Vagina (tissue), 2 donors: ENCODE measurements around the gene FANCC. TPM values are rescaled to one million over a fixed set of nuclear protein-coding genes. Genes with fewer than 3 reads are reported as not detected.

Experiments used
- DNase-seq, 2 donors: peaks; one replicate each; pipeline ENCODE4 v3.0.0-alpha.2; 2017; ENCODE audit errors: extremely low spot score in 2 of 2
- H3K27ac ChIP-seq: fragments of 200-600 bp; sonication (generic); one replicate; pipeline ENCODE4 v1.5.1; 2019
- H3K27me3 ChIP-seq: fragments of 200-600 bp; sonication (generic); one replicate; pipeline ENCODE4 v1.5.1; 2019
- H3K36me3 ChIP-seq, 2 donors: fragments of 200-600 bp; sonication (generic); one replicate each; pipeline ENCODE4 v1.5.1; 2017 to 2019
- H3K4me1 ChIP-seq: fragments of 200-600 bp; sonication (generic); one replicate; pipeline ENCODE4 v1.5.1; 2019
- H3K4me3 ChIP-seq, 2 donors: fragments of 200-600 bp; sonication (generic); 1 replicate in 1 of 2; 2 replicates in 1 of 2; pipeline ENCODE4 v1.5.1; 2016 to 2019
- H3K9me3 ChIP-seq: fragments of 200-600 bp; sonication (generic); one replicate; pipeline ENCODE4 v1.5.1; 2019
- CTCF ChIP-seq, 3 experiments: fragments of 450-650 bp in 2 of 3; fragments of 200-600 bp in 1 of 3; sonication (generic) in 1 of 3; IDR thresholded peaks; one replicate each; pipeline ENCODE4 v1.5.1; 2017 to 2019; ENCODE audit warnings: antibody characterized with exemption in 3 of 3, mild to moderate bottlenecking in 2 of 3, moderate library complexity in 2 of 3
- POLR2A ChIP-seq, 2 donors: fragments of 450-650 bp; IDR thresholded peaks; one replicate each; pipeline ENCODE4 v1.6.1; 2017; ENCODE audit warnings: antibody characterized with exemption in 2 of 2, mild to moderate bottlenecking in 2 of 2, moderate library complexity in 2 of 2
- POLR2AphosphoS5 ChIP-seq, 2 donors: sonication (generic); formaldehyde crosslinking; IDR thresholded peaks; one replicate each; pipeline ENCODE4 v1.9.0; 2017; ENCODE audit warnings: antibody characterized with exemption in 2 of 2, mild to moderate bottlenecking in 2 of 2, low read depth in 1 of 2; ENCODE audit not compliant: insufficient read depth in 1 of 2
- intact Hi-C: fragments of 100-400 bp; cut with DNase I; formaldehyde crosslinking; loops from one replicate; pipeline ENCODE4 v1.15.1; 2023
- total RNA-seq: library from RNA; depleted of rRNA; stranded (reverse); fragments of >200 nt; gene quantifications from one replicate; pipeline ENCODE4 v1.2.3, GENCODE V29; 2016

The FANCC gene
- total RNA-seq, 1 donor from 2014 or later: 17.2 TPM

- TF ChIP-seq POLR2AphosphoS5 (IDR thresholded peaks at IDR 0.05; ENCODE audit: insufficient read depth in 1 of 2, low read depth in 1 of 2) (peak in 1 of 2 donors; percentile 73), POLR2A (IDR thresholded peaks at IDR 0.05) (no peak)
- Histone ChIP-seq H3K4me1 (peaks cover 70% of the 10 kb centered on the region), H3K4me3 (no peak overlapping the region), H3K27ac (peak overlapping the region; percentile 77), H3K36me3 (peaks cover 0 to 9% of the 10 kb centered on the region in 2 donors), H3K9me3 (no peaks in the 10 kb centered on the region), H3K27me3 (no peaks in the 10 kb centered on the region)
- no peak for DNase-seq
- intact Hi-C loops: no loop called here
These were observed 211.8 kb downstream of the FANCC start for GRCh38 chr9:95105519-95106287.

DNA sequence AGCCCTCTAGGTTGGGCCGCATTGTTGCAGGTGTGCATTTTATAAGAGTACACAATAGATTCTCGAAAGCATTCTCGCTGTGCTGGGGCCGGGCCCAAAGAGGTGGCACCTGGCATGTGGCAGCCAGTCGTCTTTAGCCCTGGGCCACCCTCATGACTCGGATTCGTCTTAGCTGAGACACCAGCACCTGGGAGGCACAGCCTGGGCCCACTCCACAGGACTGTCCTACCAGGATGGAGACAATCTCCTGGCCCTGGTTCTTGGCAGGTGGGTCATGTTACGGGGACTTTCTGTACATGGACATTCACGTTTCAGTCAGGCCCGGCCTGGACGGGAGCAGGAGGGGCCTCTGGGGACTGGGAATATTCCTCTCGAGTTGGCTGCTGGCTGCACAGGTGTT lies 212.5 kb downstream of the FANCC start:
- H3K36me3 ChIP-seq: peaks cover 0 to 8% of the 10 kb centered on the region in 2 donors
- H3K4me3 ChIP-seq: no peak overlapping the region
- peaks cover 73% of the 10 kb centered on the region for H3K4me1 ChIP-seq
- TF ChIP-seq POLR2AphosphoS5 (IDR thresholded peaks at IDR 0.05; ENCODE audit: insufficient read depth in 1 of 2, low read depth in 1 of 2) (peak in 1 of 2 donors; percentile 2), CTCF (IDR thresholded peaks at IDR 0.05) (no peak)
- intact Hi-C loops: no loop called here
- H3K9me3 ChIP-seq: no peaks in the 10 kb centered on the region
- no peaks in the 10 kb centered on the region for H3K27me3 ChIP-seq
- H3K27ac ChIP-seq: peak overlapping the region; percentile 70
- no peak for DNase-seq

- intact Hi-C loops: no loop called here
- TF ChIP-seq POLR2AphosphoS5 (IDR thresholded peaks at IDR 0.05; ENCODE audit: insufficient read depth in 1 of 2, low read depth in 1 of 2): no peak
- TF ChIP-seq CTCF (IDR thresholded peaks at IDR 0.05): no peak
- no peak for TF ChIP-seq POLR2A (IDR thresholded peaks at IDR 0.05)
- Histone ChIP-seq H3K36me3 (peaks cover 0 to 4% of the 10 kb centered on the region in 2 donors), H3K4me3 (no peak overlapping the region), H3K27me3 (no peaks in the 10 kb centered on the region), H3K27ac (peak overlapping the region; percentile 70), H3K9me3 (no peaks in the 10 kb centered on the region), H3K4me1 (peaks cover 76% of the 10 kb centered on the region)
- DNase-seq: no peak
These were observed 212.9 kb downstream of the FANCC start for GRCh38 chr9:95104581-95104960.

DNA sequence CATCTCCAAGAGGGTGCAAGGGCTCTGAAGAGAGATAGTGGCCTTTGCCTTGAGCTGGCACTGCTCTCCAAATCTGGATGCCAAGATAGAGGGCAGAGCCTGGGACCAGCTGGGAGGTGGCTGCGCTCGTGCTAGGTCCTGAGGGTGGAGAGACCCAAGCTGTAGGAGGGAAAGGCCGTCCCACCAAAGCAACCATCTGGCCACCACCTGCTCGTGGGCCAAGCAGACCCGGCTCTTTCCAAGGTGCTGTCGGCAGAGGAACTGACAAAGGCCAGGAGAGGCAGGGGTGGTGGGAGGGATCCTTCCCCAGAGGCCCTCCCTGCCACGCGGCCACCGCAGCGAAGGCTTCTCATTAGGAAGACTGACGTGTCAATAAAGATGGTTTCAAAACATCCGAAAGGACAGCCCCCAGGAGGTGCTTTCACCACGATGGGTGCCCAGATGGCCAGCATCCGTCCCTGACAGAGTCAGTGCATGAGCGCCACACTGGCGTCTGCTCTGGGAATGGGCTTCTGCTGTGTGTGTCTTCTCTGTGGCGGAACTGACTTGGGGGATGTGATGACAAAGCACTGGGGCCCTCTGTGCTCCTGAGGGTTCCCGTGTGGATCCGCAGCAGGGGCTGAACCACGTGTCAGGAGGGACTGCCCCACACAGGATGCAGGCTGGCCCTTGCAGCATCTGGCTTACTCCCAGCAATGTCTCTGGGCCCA lies 213.5 kb downstream of the FANCC start:
- Histone ChIP-seq H3K4me3 (no peak overlapping the region), H3K27ac (peak overlapping the region; percentile 70), H3K9me3 (no peaks in the 10 kb centered on the region), H3K27me3 (no peaks in the 10 kb centered on the region), H3K36me3 (peaks cover 0 to 3% of the 10 kb centered on the region in 2 donors), H3K4me1 (peaks cover 80% of the 10 kb centered on the region)
- DNase-seq: no peak
- intact Hi-C loops: no loop called here
- no peak for TF ChIP-seq CTCF (IDR thresholded peaks at IDR 0.05)
- no peak for TF ChIP-seq POLR2A (IDR thresholded peaks at IDR 0.05)
- TF ChIP-seq POLR2AphosphoS5 (IDR thresholded peaks at IDR 0.05; ENCODE audit: insufficient read depth in 1 of 2, low read depth in 1 of 2): no peak

- peak overlapping the region; percentile 70 for H3K27ac ChIP-seq
- H3K36me3 ChIP-seq: peaks cover 0 to 3% of the 10 kb centered on the region in 2 donors
- H3K4me1 ChIP-seq: peaks cover 84% of the 10 kb centered on the region
These were observed 214.2 kb downstream of the FANCC start for GRCh38 chr9:95103281-95103771.

More at GRCh38 chr9:95103281-95103771, 214.2 kb downstream of the FANCC start:
- intact Hi-C loops: no loop called here
- TF ChIP-seq POLR2AphosphoS5 (IDR thresholded peaks at IDR 0.05; ENCODE audit: insufficient read depth in 1 of 2, low read depth in 1 of 2): no peak
- no peak for TF ChIP-seq CTCF (IDR thresholded peaks at IDR 0.05)
- no peak for TF ChIP-seq POLR2A (IDR thresholded peaks at IDR 0.05)
- Histone ChIP-seq H3K9me3 (no peaks in the 10 kb centered on the region), H3K4me3 (no peak overlapping the region), H3K27me3 (no peaks in the 10 kb centered on the region)
- DNase-seq: no peak
